PC-9 (cell line): Measurements from ENCODE around the gene LRP1. TPM values are rescaled to one million over a fixed set of nuclear protein-coding genes. Genes with fewer than 3 reads are reported as not detected.

Experiments
- BruUV-seq: library from RNA; stranded (reverse); fragments of 400-500 nt; replicated peaks from 2 replicates; lab custom pipeline; 2021; lab: Mats Ljungman, UMichigan
- CTCF ChIA-PET: fragments of 300-600 bp; sonication (Branson Sonifier 250); formaldehyde crosslinking; loops from one replicate; lab custom pipeline; 2022; ENCODE audit warnings: antibody characterized with exemption; lab: Charles Lee
- POLR2A ChIA-PET: fragments of 300-600 bp; sonication (Branson Sonifier 250); formaldehyde crosslinking; loops from one replicate; lab custom pipeline; 2022; ENCODE audit warnings: antibody characterized with exemption; ENCODE audit not compliant: unreplicated experiment; lab: Charles Lee
- DNase-seq, 2 experiments: peaks; one replicate each; pipeline versions ENCODE4 v3.0.0 to v3.0.0-alpha.2; 2015 to 2022; ENCODE audit warnings: mixed read lengths in 1 of 2
- H2AFZ ChIP-seq: fragments of 200-600 bp; sonication (generic); 2 replicates; pipeline ENCODE4 v1.8.1; 2017; ENCODE audit warnings: antibody characterized with exemption
- H3F3A ChIP-seq: fragments of 200-600 bp; sonication (generic); 2 replicates; pipeline ENCODE4 v1.8.1; 2017; ENCODE audit warnings: antibody characterized with exemption, mild to moderate bottlenecking, low read depth; ENCODE audit not compliant: insufficient read depth
- H3K27ac ChIP-seq: fragments of 200-600 bp; sonication (generic); 2 replicates; pipeline ENCODE4 v1.6.1; 2016; ENCODE audit warnings: mixed run types
- H3K27me3 ChIP-seq: fragments of 200-600 bp; sonication (generic); 2 replicates; pipeline ENCODE4 v1.6.1; 2016; ENCODE audit warnings: low read depth, mixed run types; ENCODE audit not compliant: insufficient read depth
- H3K36me3 ChIP-seq: fragments of 200-600 bp; sonication (generic); 2 replicates; pipeline ENCODE4 v1.6.1; 2016; ENCODE audit warnings: low read depth, mixed run types
- H3K4me1 ChIP-seq: fragments of 200-600 bp; sonication (generic); replicated peaks from 2 replicates; pipeline ENCODE4 v1.6.1; 2016; ENCODE audit warnings: mixed run types; ENCODE audit not compliant: insufficient read depth
- H3K4me2 ChIP-seq: fragments of 200-600 bp; sonication (generic); 2 replicates; pipeline ENCODE4 v1.6.1; 2017; ENCODE audit warnings: mixed run types
- H3K4me3 ChIP-seq: fragments of 200-600 bp; sonication (generic); 2 replicates; pipeline ENCODE4 v1.6.1; 2016; ENCODE audit warnings: mixed run types
- H3K79me2 ChIP-seq: fragments of 200-600 bp; sonication (generic); 2 replicates; pipeline ENCODE4 v1.6.1; 2017; ENCODE audit warnings: low read depth, mixed run types
- H3K9me2 ChIP-seq: fragments of 200-600 bp; sonication (generic); 2 replicates; pipeline ENCODE4 v1.8.1; 2017; ENCODE audit warnings: mild to moderate bottlenecking; ENCODE audit not compliant: insufficient read depth
- H3K9me3 ChIP-seq: fragments of 200-600 bp; sonication (generic); 2 replicates; pipeline ENCODE4 v1.8.1; 2016; ENCODE audit warnings: low read depth; ENCODE audit not compliant: insufficient read depth
- H4K20me1 ChIP-seq: fragments of 200-600 bp; sonication (generic); 2 replicates; pipeline ENCODE4 v1.8.1; 2017; ENCODE audit not compliant: insufficient read depth
- CTCF ChIP-seq: fragments of 200-600 bp; sonication (generic); conservative IDR thresholded peaks from 2 replicates; pipeline ENCODE4 v1.6.1; 2017; ENCODE audit warnings: mixed run types, antibody characterized with exemption, mild to moderate bottlenecking, moderate library complexity
- EZH2 ChIP-seq: fragments of 200-600 bp; sonication (generic); IDR thresholded peaks from 2 replicates; pipeline ENCODE4 v1.8.0; 2017; ENCODE audit warnings: antibody characterized with exemption, low read depth
- intact Hi-C: fragments of 100-400 bp; cut with micrococcal nuclease; formaldehyde crosslinking; loops from one replicate; pipeline ENCODE4 v1.10.0; 2022; ENCODE audit not compliant: unreplicated experiment
- total RNA-seq: library from RNA; stranded (reverse); gene quantifications from 2 replicates; pipeline ENCODE4 v1.2.3, GENCODE V29; 2021

Gene LRP1
- total RNA-seq, 1 experiment from 2014 or later = 51.4 TPM

DNA sequence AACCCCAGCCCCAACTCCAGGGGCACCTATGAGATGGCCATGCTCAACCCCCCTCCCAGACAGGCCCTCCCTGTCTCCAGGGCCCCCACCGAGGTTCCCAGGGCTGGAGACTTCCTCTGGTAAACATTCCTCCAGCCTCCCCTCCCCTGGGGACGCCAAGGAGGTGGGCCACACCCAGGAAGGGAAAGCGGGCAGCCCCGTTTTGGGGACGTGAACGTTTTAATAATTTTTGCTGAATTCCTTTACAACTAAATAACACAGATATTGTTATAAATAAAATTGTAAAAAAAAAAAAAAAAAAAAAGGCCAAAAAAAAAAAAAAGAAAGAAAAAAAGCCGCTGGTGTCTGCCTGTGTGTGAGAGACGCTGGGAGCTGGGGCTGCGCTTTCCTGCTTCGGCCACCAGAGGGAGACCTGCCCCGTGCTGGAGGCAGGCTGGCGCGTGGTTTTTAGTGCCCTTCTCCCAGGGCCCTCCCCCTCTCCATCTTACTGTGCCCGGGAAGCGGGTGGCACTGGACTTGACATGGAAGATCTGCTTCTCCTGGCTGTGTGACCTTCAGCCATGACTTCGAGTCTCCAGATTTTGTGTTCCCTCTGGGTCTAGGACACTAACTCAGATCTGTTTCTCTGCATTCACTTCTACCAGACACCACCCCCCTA lies 84.9 kb downstream of the LRP1 start:
- TF ChIP-seq CTCF = peak; percentile 92
- no peak for TF ChIP-seq EZH2
- Histone ChIP-seq H3K9me2 (no peaks in the 10 kb centered on the region), H4K20me1 (no peaks in the 10 kb centered on the region), H3K36me3 (no peaks in the 10 kb centered on the region), H2AFZ (no peak overlapping the region), H3K79me2 (no peaks in the 10 kb centered on the region), H3F3A (peaks cover 20% of the 10 kb centered on the region), H3K4me2 (peak overlapping the region; percentile 78), H3K27me3 (no peaks in the 10 kb centered on the region), H3K27ac (peak overlapping the region; percentile 60), H3K4me1 (peaks cover 17% of the 10 kb centered on the region), H3K4me3 (peak overlapping the region; percentile 36; the same call in 1 of the 2 replicates), H3K9me3 (no peaks in the 10 kb centered on the region)
- CTCF ChIA-PET = interaction anchor here (0.6 to 2.0 kb wide), 9 partner anchors 17 to 1108 kb away, joined by 3 to 30 read pairs (median 9); partner anchors contain the start of genes SHMT2 and STAT6
- intact Hi-C loops = loop anchor here (1.0 to 2.0 kb wide), 3 partner anchors 26 to 240 kb away; no protein-coding TSS in a partner anchor
- peak; percentile 69 to 92 for DNase-seq
- POLR2A ChIA-PET = interaction anchor here (0.6 to 1.1 kb wide), 6 partner anchors 17 to 262 kb away, joined by 3 to 33 read pairs (median 16); partner anchors contain the start of gene LRP1
- BruUV-seq = TSS peak; percentile 25

DNA sequence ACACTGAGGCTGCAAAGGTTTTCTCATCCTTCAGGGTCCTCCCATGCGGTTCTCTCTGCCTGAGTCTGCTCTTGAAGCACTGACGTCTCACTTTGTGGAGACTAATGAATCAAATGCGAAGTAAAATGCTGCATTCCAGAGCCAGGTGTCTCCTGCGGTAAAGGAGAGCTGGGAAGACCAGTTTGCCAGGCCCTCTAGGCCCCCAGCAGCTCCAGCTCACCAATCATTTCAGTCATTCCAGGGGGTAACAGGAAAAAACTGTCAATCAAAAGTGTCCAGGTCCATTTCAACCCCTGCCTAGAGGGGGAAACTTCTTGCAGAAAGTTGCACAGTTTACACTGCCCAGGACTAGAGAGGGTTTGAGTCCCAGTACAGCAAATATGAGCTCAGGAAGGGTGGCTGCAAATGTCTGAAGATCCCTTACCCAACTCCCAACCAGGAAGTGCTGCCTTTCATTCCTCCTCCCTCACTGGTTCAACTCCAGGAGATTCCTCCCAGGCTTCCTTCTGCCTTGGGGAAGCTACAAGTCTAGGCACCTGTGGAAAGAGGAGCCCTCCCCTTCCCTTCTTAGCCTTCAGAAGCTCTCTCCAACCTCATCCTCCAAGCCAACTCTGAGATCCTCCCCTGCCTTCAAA lies 85.6 kb downstream of the LRP1 start:
- no TSS peak for BruUV-seq
- H3K27ac ChIP-seq = peak overlapping the region; percentile 60

More for the DNA sequence above, 85.6 kb downstream of the LRP1 start:
- POLR2A ChIA-PET = interaction anchor here (0.6 to 1.1 kb wide), 8 partner anchors 16 to 327 kb away, joined by 3 to 33 read pairs (median 11); partner anchors contain the start of gene LRP1
- peaks cover 20% of the 10 kb centered on the region for H3F3A ChIP-seq
- intact Hi-C loops = loop anchor here (1.0 to 2.0 kb wide), 3 partner anchors 25 to 239 kb away; no protein-coding TSS in a partner anchor
- H3K27me3 ChIP-seq = no peaks in the 10 kb centered on the region
- no peaks in the 10 kb centered on the region for H3K9me3 ChIP-seq
- H3K79me2 ChIP-seq = no peaks in the 10 kb centered on the region
- peak; percentile 58 to 81 for DNase-seq
- H2AFZ ChIP-seq = no peak overlapping the region
- CTCF ChIA-PET = interaction anchor here (0.6 to 2.0 kb wide), 13 partner anchors 14 to 1109 kb away, joined by 3 to 30 read pairs (median 6); partner anchors contain the start of genes SHMT2 and STAT6
- H3K4me3 ChIP-seq = peak overlapping the region; percentile 36; the same call in 1 of the 2 replicates
- no peak for TF ChIP-seq EZH2
- no peak for TF ChIP-seq CTCF
- H3K4me1 ChIP-seq = peaks cover 23% of the 10 kb centered on the region
- H3K36me3 ChIP-seq = no peaks in the 10 kb centered on the region
- H3K9me2 ChIP-seq = no peaks in the 10 kb centered on the region
- H3K4me2 ChIP-seq = peak overlapping the region; percentile 78
- H4K20me1 ChIP-seq = peaks cover 6% of the 10 kb centered on the region; the same call in 1 of the 2 replicates
